ENCODE results near the gene LCLAT1. TPM values are rescaled to one million over a fixed set of nuclear protein-coding genes. Genes with fewer than 3 reads are reported as not detected.

Gene LCLAT1
- total RNA-seq, 2 donors from 2014 or later: 30.2 to 34.2 TPM

DNA sequence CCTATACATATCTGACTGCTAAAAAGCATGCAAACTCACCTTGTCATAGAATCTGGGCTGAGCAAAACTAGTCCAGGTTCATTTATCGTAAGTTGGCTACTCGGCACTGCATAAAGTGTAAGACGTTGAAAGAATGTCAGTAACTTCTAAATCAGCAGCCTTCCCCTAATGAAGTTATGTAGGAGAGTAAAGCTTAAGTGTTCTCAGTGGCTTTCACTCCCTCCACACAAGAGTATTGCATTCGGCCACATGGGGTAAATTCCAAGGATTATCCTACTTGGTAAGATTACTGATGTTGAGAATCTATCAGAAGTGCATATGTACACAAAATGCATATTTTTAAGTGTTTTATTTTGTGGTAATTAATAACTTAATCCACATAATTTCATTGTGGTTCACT, 130.1 kb downstream of the LCLAT1 start:
- Histone ChIP-seq H3K9ac (ENCODE audit: extremely low read depth, low read length, poor library complexity, severe bottlenecking) (no peak overlapping the region), H3K4me3 (ENCODE audit: low read length) (no peak overlapping the region), H3K4me1 (ENCODE audit: control insufficient read depth, insufficient read depth, low read length) (peaks cover 3% of the 10 kb centered on the region), H3K27me3 (ENCODE audit: control insufficient read depth, insufficient read depth, low read length, poor library complexity, severe bottlenecking) (no peaks in the 10 kb centered on the region), H3K9me3 (ENCODE audit: control insufficient read depth, low read length) (no peaks in the 10 kb centered on the region), H3K27ac (ENCODE audit: low read depth, low read length) (no peak overlapping the region), H3K36me3 (ENCODE audit: control insufficient read depth, insufficient read depth, low read length) (no peaks in the 10 kb centered on the region)
- Mint-ChIP-seq H3K27ac (no peak overlapping the region), H3K9me3 (no peaks in the 10 kb centered on the region), H3K4me1 (peaks cover 15% of the 10 kb centered on the region), H3K4me3 (no peak overlapping the region), H3K27me3 (ENCODE audit: insufficient read depth) (no peaks in the 10 kb centered on the region), H3K36me3 (ENCODE audit: low read depth) (no peaks in the 10 kb centered on the region)
- DNase-seq: no peak
- WGBS, 2 experiments (ENCODE audit: insufficient coverage in 1 of 2, insufficient read length in 1 of 2): 85 to 100% methylated on average over 1 to 4 of the region's 4 CpGs
- TF ChIP-seq, protein P1, sequence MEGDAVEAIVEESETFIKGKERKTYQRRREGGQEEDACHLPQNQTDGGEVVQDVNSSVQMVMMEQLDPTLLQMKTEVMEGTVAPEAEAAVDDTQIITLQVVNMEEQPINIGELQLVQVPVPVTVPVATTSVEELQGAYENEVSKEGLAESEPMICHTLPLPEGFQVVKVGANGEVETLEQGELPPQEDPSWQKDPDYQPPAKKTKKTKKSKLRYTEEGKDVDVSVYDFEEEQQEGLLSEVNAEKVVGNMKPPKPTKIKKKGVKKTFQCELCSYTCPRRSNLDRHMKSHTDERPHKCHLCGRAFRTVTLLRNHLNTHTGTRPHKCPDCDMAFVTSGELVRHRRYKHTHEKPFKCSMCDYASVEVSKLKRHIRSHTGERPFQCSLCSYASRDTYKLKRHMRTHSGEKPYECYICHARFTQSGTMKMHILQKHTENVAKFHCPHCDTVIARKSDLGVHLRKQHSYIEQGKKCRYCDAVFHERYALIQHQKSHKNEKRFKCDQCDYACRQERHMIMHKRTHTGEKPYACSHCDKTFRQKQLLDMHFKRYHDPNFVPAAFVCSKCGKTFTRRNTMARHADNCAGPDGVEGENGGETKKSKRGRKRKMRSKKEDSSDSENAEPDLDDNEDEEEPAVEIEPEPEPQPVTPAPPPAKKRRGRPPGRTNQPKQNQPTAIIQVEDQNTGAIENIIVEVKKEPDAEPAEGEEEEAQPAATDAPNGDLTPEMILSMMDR (conservative IDR thresholded peaks at IDR 0.05): no peak

DNA sequence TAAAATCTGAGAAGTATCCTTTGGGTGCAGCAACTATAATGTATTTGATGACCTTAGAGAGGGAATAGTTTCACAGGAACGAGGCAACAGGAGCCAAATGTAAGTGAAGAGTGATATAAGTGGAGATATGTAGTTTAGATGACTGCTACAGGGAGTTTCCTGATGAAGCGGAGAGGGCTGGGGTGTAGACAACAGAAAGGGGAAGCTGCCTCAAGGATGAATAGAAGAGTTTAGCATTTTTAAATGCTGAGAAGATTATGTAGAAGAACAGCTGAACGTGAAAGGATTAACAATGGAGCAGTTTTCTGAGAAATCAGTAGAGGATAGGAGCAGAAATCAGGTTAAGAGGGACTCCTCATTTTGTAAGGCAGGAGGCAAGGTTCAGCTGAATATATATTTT, 133.3 kb downstream of the LCLAT1 start:
- DNase-seq: no peak
- H3K36me3 ChIP-seq (ENCODE audit: control insufficient read depth, insufficient read depth, low read length): no peaks in the 10 kb centered on the region
- no peak overlapping the region for H3K9ac ChIP-seq (ENCODE audit: extremely low read depth, low read length, poor library complexity, severe bottlenecking)
- H3K27ac ChIP-seq (ENCODE audit: low read depth, low read length): no peak overlapping the region
- no peaks in the 10 kb centered on the region for H3K27me3 ChIP-seq (ENCODE audit: control insufficient read depth, insufficient read depth, low read length, poor library complexity, severe bottlenecking)
- WGBS, 2 experiments (ENCODE audit: insufficient coverage in 1 of 2, insufficient read length in 1 of 2): 67 to 68% methylated on average over 3 of the region's 3 CpGs
- Mint-ChIP-seq H3K27me3 (ENCODE audit: insufficient read depth) (no peaks in the 10 kb centered on the region), H3K27ac (no peak overlapping the region), H3K36me3 (ENCODE audit: low read depth) (no peaks in the 10 kb centered on the region), H3K4me1 (peaks cover 12% of the 10 kb centered on the region), H3K9me3 (no peaks in the 10 kb centered on the region), H3K4me3 (no peak overlapping the region)
- H3K9me3 ChIP-seq (ENCODE audit: control insufficient read depth, low read length): no peaks in the 10 kb centered on the region
- TF ChIP-seq, protein P1 (conservative IDR thresholded peaks at IDR 0.05): no peak
- H3K4me3 ChIP-seq (ENCODE audit: low read length): no peak overlapping the region
- H3K4me1 ChIP-seq (ENCODE audit: control insufficient read depth, insufficient read depth, low read length): no peaks in the 10 kb centered on the region

DNA sequence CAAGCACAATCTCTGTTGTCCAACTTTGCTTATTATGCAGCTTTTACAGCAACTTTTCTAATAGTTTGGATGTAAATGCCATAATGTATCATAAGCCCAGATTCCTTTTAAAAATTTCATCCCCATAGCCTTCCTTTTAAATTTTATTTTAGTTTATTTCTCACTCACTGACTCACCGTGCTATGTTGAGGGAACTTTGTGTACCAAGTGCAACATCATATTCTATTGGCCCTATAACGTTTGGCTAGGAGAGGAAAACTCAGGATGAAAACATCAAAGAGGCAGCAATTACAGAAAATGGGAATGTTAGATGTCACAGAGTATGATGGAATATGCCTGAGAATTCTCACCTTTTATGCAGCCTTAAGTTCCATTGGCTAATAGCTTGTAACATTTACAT, 135.5 kb downstream of the LCLAT1 start:
- Histone ChIP-seq H3K9ac (ENCODE audit: extremely low read depth, low read length, poor library complexity, severe bottlenecking) (no peak overlapping the region), H3K9me3 (ENCODE audit: control insufficient read depth, low read length) (no peaks in the 10 kb centered on the region), H3K36me3 (ENCODE audit: control insufficient read depth, insufficient read depth, low read length) (no peaks in the 10 kb centered on the region), H3K27ac (ENCODE audit: low read depth, low read length) (no peak overlapping the region), H3K4me1 (ENCODE audit: control insufficient read depth, insufficient read depth, low read length) (no peaks in the 10 kb centered on the region), H3K4me3 (ENCODE audit: low read length) (no peak overlapping the region), H3K27me3 (ENCODE audit: control insufficient read depth, insufficient read depth, low read length, poor library complexity, severe bottlenecking) (no peaks in the 10 kb centered on the region)
- H3K4me1 Mint-ChIP-seq: peaks cover 6% of the 10 kb centered on the region
- 90 to 97% methylated on average over 2 of the region's 2 CpGs for WGBS, 2 experiments (ENCODE audit: insufficient coverage in 1 of 2, insufficient read length in 1 of 2)
- TF ChIP-seq, protein P1 (conservative IDR thresholded peaks at IDR 0.05): no peak
- no peak overlapping the region for H3K4me3 Mint-ChIP-seq
- no peak overlapping the region for H3K27ac Mint-ChIP-seq
- no peaks in the 10 kb centered on the region for H3K27me3 Mint-ChIP-seq (ENCODE audit: insufficient read depth)
- no peaks in the 10 kb centered on the region for H3K9me3 Mint-ChIP-seq
- no peak for DNase-seq
- H3K36me3 Mint-ChIP-seq (ENCODE audit: low read depth): no peaks in the 10 kb centered on the region

Data from endodermal cell (in vitro differentiated cells).